Peyer's patch (tissue), 4 donors: Measurements from ENCODE around the gene HTRA3. TPM values are rescaled to one million over a fixed set of nuclear protein-coding genes. Genes with fewer than 3 reads are reported as not detected.
A peak's percentile ranks its signal among the peaks of the same experiment; 100 is the strongest.

ENCODE experiments used
- DNase-seq, 3 donors: peaks; one replicate each; pipeline ENCODE4 v3.0.0-alpha.2; 2017 to 2019
- H3K27ac ChIP-seq, 4 donors: fragments of 200-600 bp; sonication (generic); one replicate each; pipeline ENCODE4 v1.5.1; 2016 to 2019
- H3K27me3 ChIP-seq, 2 donors: fragments of 200-600 bp; sonication (generic); one replicate each; pipeline ENCODE4 v1.5.1; 2019
- H3K36me3 ChIP-seq, 3 donors: fragments of 200-600 bp; sonication (generic); one replicate each; pipeline ENCODE4 v1.5.1; 2016 to 2019
- H3K4me1 ChIP-seq, 4 donors: fragments of 200-600 bp; sonication (generic); one replicate each; pipeline ENCODE4 v1.5.1; 2016 to 2019
- H3K4me3 ChIP-seq, 4 donors: fragments of 200-600 bp; sonication (generic); 1 replicate in 3 of 4; 2 replicates in 1 of 4; pipeline ENCODE4 v1.5.1; 2016 to 2019; ENCODE audit warnings: mild to moderate bottlenecking in 1 of 4
- H3K9me3 ChIP-seq, 4 donors: fragments of 200-600 bp; sonication (generic); one replicate each; pipeline ENCODE4 v1.5.1; 2016 to 2019; ENCODE audit warnings: mild to moderate bottlenecking in 1 of 4
- POLR2A ChIP-seq, 2 donors: fragments of 450-650 bp; IDR thresholded peaks; one replicate each; pipeline ENCODE4 v1.5.1; 2017; ENCODE audit warnings: antibody characterized with exemption in 2 of 2, mild to moderate bottlenecking in 2 of 2, moderate library complexity in 2 of 2
- total RNA-seq, 4 donors: library from RNA; depleted of rRNA; stranded (reverse); fragments of >200 nt; gene quantifications; one replicate each; pipeline ENCODE4 v1.1.0, GENCODE V29; 2016
- TF ChIP-seq, protein P1 (sequence below), 6 experiments: fragments of 450-650 bp in 4 of 6; fragments of 200-600 bp in 2 of 6; sonication (generic) in 1 of 6; IDR thresholded peaks; one replicate each; pipeline ENCODE4 v1.5.1; 2017 to 2019; ENCODE audit warnings: antibody characterized with exemption in 6 of 6, mild to moderate bottlenecking in 3 of 6, moderate library complexity in 1 of 6

HTRA3 gene
- total RNA-seq, 4 donors from 2014 or later, result 3.3 to 43.7 (median 7.9) TPM

DNA sequence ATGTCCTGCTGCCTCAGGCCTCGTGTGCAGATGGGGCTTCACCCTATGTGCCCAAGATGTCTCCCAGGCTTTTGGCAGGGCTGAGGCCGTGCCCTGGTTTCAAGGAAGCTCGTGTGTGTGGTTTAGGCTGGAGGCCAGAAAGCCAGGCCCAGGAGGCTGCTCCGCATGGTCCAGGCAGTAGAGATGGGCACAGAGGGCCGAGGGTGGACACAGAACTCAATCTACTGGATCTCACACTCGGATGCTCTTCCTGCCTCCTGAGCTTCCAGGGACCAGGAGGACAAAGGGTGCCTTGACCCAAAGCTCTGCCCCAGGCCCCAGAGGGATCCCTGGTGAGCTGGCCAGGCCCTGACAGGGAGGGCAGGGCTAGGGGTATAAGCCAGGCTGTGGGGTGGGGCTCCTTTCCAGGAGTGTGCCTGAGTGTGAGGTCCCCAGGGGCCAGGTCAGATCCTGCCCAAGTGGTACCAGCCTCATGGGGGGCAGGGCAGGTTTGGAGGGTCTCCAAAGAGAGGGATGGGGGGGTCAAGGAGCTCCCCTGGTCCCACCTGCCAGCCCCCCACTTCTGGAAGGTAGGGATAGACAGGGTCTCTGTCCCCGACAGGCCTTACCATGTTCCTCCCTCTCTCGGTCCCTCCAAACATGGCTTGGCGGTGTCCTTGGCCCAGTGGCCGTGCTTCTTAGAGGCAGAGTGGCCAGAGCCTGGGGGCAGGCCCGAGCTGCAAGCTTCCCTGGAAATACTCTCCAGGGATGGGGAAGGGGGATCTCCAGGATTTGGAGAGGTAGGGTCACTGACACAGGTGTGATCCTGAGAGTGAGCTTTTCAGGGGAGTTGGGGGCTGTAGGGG is 23.8 kb downstream of the HTRA3 start:
- H3K9me3 ChIP-seq, result no peaks in the 10 kb centered on the region

DNA sequence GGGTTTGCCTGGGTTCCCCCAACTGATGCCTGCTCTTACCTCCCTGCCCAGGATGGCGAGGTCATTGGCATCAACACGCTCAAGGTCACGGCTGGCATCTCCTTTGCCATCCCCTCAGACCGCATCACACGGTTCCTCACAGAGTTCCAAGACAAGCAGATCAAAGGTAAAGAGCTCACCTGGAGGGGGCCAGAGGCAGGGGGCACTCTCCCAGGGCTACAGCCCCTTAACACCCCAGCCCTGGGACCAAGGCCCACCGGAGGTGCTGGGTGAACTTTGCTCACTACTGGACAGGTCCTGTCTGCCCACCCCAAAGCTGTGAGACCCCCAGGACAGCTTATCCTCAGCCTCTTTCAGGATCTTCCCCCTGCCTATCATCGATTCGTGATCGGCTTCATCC is 24.5 kb downstream of the HTRA3 start:
- H3K36me3 ChIP-seq, result no peaks in the 10 kb centered on the region
- peak in 1 of 3 donors; percentile 34 for DNase-seq
- no peak for TF ChIP-seq POLR2A (IDR thresholded peaks at IDR 0.05)
- TF ChIP-seq, protein P1, sequence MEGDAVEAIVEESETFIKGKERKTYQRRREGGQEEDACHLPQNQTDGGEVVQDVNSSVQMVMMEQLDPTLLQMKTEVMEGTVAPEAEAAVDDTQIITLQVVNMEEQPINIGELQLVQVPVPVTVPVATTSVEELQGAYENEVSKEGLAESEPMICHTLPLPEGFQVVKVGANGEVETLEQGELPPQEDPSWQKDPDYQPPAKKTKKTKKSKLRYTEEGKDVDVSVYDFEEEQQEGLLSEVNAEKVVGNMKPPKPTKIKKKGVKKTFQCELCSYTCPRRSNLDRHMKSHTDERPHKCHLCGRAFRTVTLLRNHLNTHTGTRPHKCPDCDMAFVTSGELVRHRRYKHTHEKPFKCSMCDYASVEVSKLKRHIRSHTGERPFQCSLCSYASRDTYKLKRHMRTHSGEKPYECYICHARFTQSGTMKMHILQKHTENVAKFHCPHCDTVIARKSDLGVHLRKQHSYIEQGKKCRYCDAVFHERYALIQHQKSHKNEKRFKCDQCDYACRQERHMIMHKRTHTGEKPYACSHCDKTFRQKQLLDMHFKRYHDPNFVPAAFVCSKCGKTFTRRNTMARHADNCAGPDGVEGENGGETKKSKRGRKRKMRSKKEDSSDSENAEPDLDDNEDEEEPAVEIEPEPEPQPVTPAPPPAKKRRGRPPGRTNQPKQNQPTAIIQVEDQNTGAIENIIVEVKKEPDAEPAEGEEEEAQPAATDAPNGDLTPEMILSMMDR (IDR thresholded peaks at IDR 0.05), result no peak
- no peaks in the 10 kb centered on the region for H3K4me1 ChIP-seq
- H3K27ac ChIP-seq, result no peak overlapping the region
- H3K4me3 ChIP-seq, result no peak overlapping the region
- H3K27me3 ChIP-seq, result no peaks in the 10 kb centered on the region
- H3K9me3 ChIP-seq, result no peaks in the 10 kb centered on the region

More for the DNA sequence above, 23.8 kb downstream of the HTRA3 start:
- no peaks in the 10 kb centered on the region for H3K36me3 ChIP-seq
- H3K27ac ChIP-seq, result no peak overlapping the region
- peak in 1 of 3 donors; percentile 27 for DNase-seq
- no peaks in the 10 kb centered on the region for H3K27me3 ChIP-seq
- H3K4me3 ChIP-seq, result no peak overlapping the region
- no peaks in the 10 kb centered on the region for H3K4me1 ChIP-seq
- TF ChIP-seq, protein P1 (IDR thresholded peaks at IDR 0.05), result no peak
- no peak for TF ChIP-seq POLR2A (IDR thresholded peaks at IDR 0.05)

DNA sequence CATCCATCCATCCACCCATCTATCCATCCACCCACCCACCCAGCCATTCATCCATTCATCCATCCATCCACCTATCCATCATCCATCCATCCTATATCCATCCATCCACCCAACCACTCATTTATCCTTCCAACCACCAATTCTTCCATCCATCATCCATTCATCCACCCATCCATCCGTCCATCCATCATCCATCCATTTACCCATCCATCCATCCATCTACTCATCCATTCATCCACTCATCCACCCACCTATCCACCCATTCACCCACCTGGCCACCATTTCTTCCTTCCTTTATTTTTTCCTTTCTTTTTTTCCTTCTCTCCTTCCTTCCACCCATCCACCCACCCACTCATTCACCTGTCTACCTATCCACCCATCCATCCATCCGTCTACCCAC is 25.2 kb downstream of the HTRA3 start:
- no peaks in the 10 kb centered on the region for H3K36me3 ChIP-seq
- no peaks in the 10 kb centered on the region for H3K27me3 ChIP-seq
- no peak overlapping the region for H3K4me3 ChIP-seq
- no peak overlapping the region for H3K27ac ChIP-seq
- no peaks in the 10 kb centered on the region for H3K4me1 ChIP-seq
- no peak for DNase-seq
- no peaks in the 10 kb centered on the region for H3K9me3 ChIP-seq
- no peak for TF ChIP-seq POLR2A (IDR thresholded peaks at IDR 0.05)
- TF ChIP-seq, protein P1 (IDR thresholded peaks at IDR 0.05), result no peak

DNA sequence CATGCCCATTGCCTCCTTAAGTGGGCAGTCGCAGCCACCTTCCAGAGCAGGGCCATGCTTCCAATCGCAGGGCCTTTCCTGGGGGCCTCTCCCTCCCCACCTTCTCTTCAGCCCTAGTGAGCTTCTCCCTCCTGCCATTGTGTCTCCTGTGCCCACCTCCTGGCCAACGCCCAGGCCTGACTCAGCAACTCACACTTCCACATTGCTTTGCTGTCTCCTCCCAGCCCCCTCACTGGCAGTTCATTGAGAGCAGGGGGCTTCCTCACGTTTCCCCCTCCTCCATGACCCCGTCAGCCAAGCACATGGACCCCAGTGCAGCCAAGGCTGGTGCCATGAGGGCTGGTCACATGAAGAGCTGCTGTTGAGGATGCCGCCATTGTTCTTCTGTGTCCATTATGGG is 25.9 kb downstream of the HTRA3 start:
- Histone ChIP-seq H3K4me1 (no peaks in the 10 kb centered on the region), H3K27ac (no peak overlapping the region), H3K36me3 (no peaks in the 10 kb centered on the region), H3K9me3 (no peaks in the 10 kb centered on the region), H3K27me3 (no peaks in the 10 kb centered on the region), H3K4me3 (no peak overlapping the region)
- no peak for DNase-seq
- TF ChIP-seq, protein P1 (IDR thresholded peaks at IDR 0.05), result no peak
- no peak for TF ChIP-seq POLR2A (IDR thresholded peaks at IDR 0.05)

DNA sequence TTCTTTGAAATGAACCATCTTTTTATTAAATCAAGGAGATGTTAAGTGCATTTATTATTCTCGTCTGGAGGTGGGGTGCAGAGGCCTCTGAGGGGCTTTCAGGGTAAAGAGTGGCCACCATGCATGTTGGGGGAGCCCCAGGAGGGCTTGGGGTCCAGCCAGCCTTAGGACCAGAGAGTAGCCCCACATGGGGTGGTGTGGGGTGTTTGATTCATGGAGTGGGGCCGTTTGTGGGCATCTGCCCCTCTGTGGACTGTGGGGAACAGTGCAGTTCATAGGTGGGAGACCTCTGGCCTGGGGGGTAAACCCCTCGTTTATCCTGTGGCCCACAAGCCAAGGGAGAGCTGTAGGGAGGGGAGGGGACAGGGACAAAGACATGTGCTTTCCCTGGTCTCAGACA is 26.9 kb downstream of the HTRA3 start:
- Histone ChIP-seq H3K27ac (no peak overlapping the region), H3K4me3 (no peak overlapping the region), H3K36me3 (no peaks in the 10 kb centered on the region), H3K4me1 (no peaks in the 10 kb centered on the region), H3K27me3 (no peaks in the 10 kb centered on the region), H3K9me3 (no peaks in the 10 kb centered on the region)
- TF ChIP-seq POLR2A (IDR thresholded peaks at IDR 0.05), result no peak
- TF ChIP-seq, protein P1 (IDR thresholded peaks at IDR 0.05), result no peak
- peak in 1 of 3 donors; percentile 27 for DNase-seq
